ENCODE data around the gene AHSA1.
A peak's percentile ranks its signal among the peaks of the same experiment; 100 is the strongest.

Gene AHSA1

GRCh38 chr14:77488558-77488957, 30.7 kb downstream of the AHSA1 start:
- TF ChIP-seq Cebpa-rat (IDR thresholded peaks at IDR 0.05) = no peak
- Histone ChIP-seq H3K27ac (no peak overlapping the region), H3K4me2 (no peak overlapping the region), H3K4me3 (no peak overlapping the region), H3K36me3 (no peaks in the 10 kb centered on the region), H3K9ac (no peak overlapping the region), H3K27me3 (no peaks in the 10 kb centered on the region), H3K4me1 (peaks cover 25% of the 10 kb centered on the region), H4K20me1 (no peaks in the 10 kb centered on the region; the same call in 1 of the 2 replicates), H3K9me3 (no peaks in the 10 kb centered on the region)

GRCh38 chr14:77489041-77489440, 31.1 kb downstream of the AHSA1 start:
- Histone ChIP-seq H3K4me3 (no peak overlapping the region), H3K27me3 (no peaks in the 10 kb centered on the region), H3K27ac (no peak overlapping the region), H3K4me2 (no peak overlapping the region), H3K9me3 (no peaks in the 10 kb centered on the region), H3K36me3 (no peaks in the 10 kb centered on the region), H3K4me1 (peaks cover 20% of the 10 kb centered on the region), H3K9ac (no peak overlapping the region), H4K20me1 (no peaks in the 10 kb centered on the region; the same call in 1 of the 2 replicates)
- no peak for TF ChIP-seq Cebpa-rat (IDR thresholded peaks at IDR 0.05)

- no peaks in the 10 kb centered on the region for H3K36me3 ChIP-seq
- H4K20me1 ChIP-seq = no peaks in the 10 kb centered on the region
- peaks cover 24% of the 10 kb centered on the region for H3K4me1 ChIP-seq
- no peaks in the 10 kb centered on the region for H3K9me3 ChIP-seq
- no peak overlapping the region for H3K27ac ChIP-seq
- no peak overlapping the region for H3K4me3 ChIP-seq
- no peaks in the 10 kb centered on the region for H3K27me3 ChIP-seq
- H3K4me2 ChIP-seq = no peak overlapping the region
- no peak for TF ChIP-seq Cebpa-rat (IDR thresholded peaks at IDR 0.05)
- no peak overlapping the region for H3K9ac ChIP-seq
Observed at GRCh38 chr14:77490347-77490986, 32.6 kb downstream of the AHSA1 start.

GRCh38 chr14:77491056-77491455, 33.2 kb downstream of the AHSA1 start:
- H3K9ac ChIP-seq = no peak overlapping the region
- TF ChIP-seq Cebpa-rat (IDR thresholded peaks at IDR 0.05) = no peak
- H3K36me3 ChIP-seq = no peaks in the 10 kb centered on the region
- no peak overlapping the region for H3K27ac ChIP-seq
- no peaks in the 10 kb centered on the region for H3K27me3 ChIP-seq
- no peaks in the 10 kb centered on the region for H4K20me1 ChIP-seq
- H3K4me3 ChIP-seq = no peak overlapping the region
- H3K9me3 ChIP-seq = no peaks in the 10 kb centered on the region
- H3K4me1 ChIP-seq = peaks cover 30% of the 10 kb centered on the region
- H3K4me2 ChIP-seq = no peak overlapping the region

GRCh38 chr14:77495334-77495733, 37.4 kb downstream of the AHSA1 start:
- Histone ChIP-seq H3K4me3 (no peak overlapping the region), H3K9me3 (no peaks in the 10 kb centered on the region), H3K27me3 (peaks cover 36% of the 10 kb centered on the region), H3K4me1 (peaks cover 33% of the 10 kb centered on the region), H3K4me2 (peak overlapping the region; percentile 70), H4K20me1 (peaks cover 19% of the 10 kb centered on the region), H3K36me3 (no peaks in the 10 kb centered on the region), H3K27ac (no peak overlapping the region), H3K9ac (no peak overlapping the region)
- TF ChIP-seq Cebpa-rat (IDR thresholded peaks at IDR 0.05) = no peak

GRCh38 chr14:77498120-77498979, 40.5 kb downstream of the AHSA1 start, which contains the start of gene ISM2:
Gene ISM2, minus strand, starts transcription at chr14:77498816. Its CDS starts 23 bp downstream, at chr14:77498793.
- H3K4me3 ChIP-seq = peak within 1 kb of the TSS; percentile 69
- H3K9me3 ChIP-seq = peaks cover 4% of the 10 kb centered on the region
- peaks cover 33% of the 10 kb centered on the region for H3K4me1 ChIP-seq
- peak within 1 kb of the TSS; percentile 98 for H3K4me2 ChIP-seq
- H3K27me3 ChIP-seq = peaks cover 48% of the 10 kb centered on the region
- peaks cover 19% of the 10 kb centered on the region for H4K20me1 ChIP-seq
- no peaks in the 10 kb centered on the region for H3K36me3 ChIP-seq
- no peak for TF ChIP-seq Cebpa-rat (IDR thresholded peaks at IDR 0.05)
- H3K27ac ChIP-seq = no peak within 1 kb of the TSS
- peak within 1 kb of the TSS; percentile 38; the same call in 1 of the 2 replicates for H3K9ac ChIP-seq

- peaks cover 11% of the 10 kb centered on the region for H3K9me3 ChIP-seq
- no peak overlapping the region for H3K27ac ChIP-seq
- no peaks in the 10 kb centered on the region for H3K36me3 ChIP-seq
- H3K4me1 ChIP-seq = peaks cover 33% of the 10 kb centered on the region
- H4K20me1 ChIP-seq = peaks cover 19% of the 10 kb centered on the region
- H3K4me2 ChIP-seq = peak overlapping the region; percentile 98
- no peak for TF ChIP-seq Cebpa-rat (IDR thresholded peaks at IDR 0.05)
- H3K9ac ChIP-seq = peak overlapping the region; percentile 38; the same call in 1 of the 2 replicates
- peak overlapping the region; percentile 69 for H3K4me3 ChIP-seq
- H3K27me3 ChIP-seq = peaks cover 48% of the 10 kb centered on the region
Observed at GRCh38 chr14:77498984-77499527, 41.2 kb downstream of the AHSA1 start.

GRCh38 chr14:77502109-77502782, 44.4 kb downstream of the AHSA1 start:
- Histone ChIP-seq H3K9ac (no peak overlapping the region), H3K27ac (no peak overlapping the region), H3K4me3 (no peak overlapping the region), H3K9me3 (peaks cover 13% of the 10 kb centered on the region), H3K4me1 (peaks cover 18% of the 10 kb centered on the region), H3K36me3 (peaks cover 8% of the 10 kb centered on the region; the same call in 1 of the 2 replicates), H3K27me3 (peaks cover 42% of the 10 kb centered on the region), H3K4me2 (no peak overlapping the region), H4K20me1 (peaks cover 19% of the 10 kb centered on the region)
- TF ChIP-seq Cebpa-rat (IDR thresholded peaks at IDR 0.05) = no peak

- Histone ChIP-seq H3K9ac (no peak overlapping the region), H3K4me3 (no peak overlapping the region), H3K4me1 (peaks cover 13% of the 10 kb centered on the region), H3K27ac (no peak overlapping the region), H3K27me3 (peaks cover 34% of the 10 kb centered on the region), H3K9me3 (peaks cover 13% of the 10 kb centered on the region), H4K20me1 (peaks cover 16% of the 10 kb centered on the region), H3K4me2 (no peak overlapping the region), H3K36me3 (peaks cover 17% of the 10 kb centered on the region)
- TF ChIP-seq Cebpa-rat (IDR thresholded peaks at IDR 0.05) = no peak
Observed at GRCh38 chr14:77503138-77503537, 45.2 kb downstream of the AHSA1 start.

Measured in BLaER1 (cell line).